H9 (cell line): Measurements from ENCODE around the gene MOBP. TPM values are rescaled to one million over a fixed set of nuclear protein-coding genes. Genes with fewer than 3 reads are reported as not detected.

ENCODE experiments used
- DNase-seq: peaks from one replicate; pipeline ENCODE4 v3.0.0-alpha.2; 2017
- H2AFZ ChIP-seq: one replicate; pipeline ENCODE4 v1.6.1; 2013; ENCODE audit warnings: mild to moderate bottlenecking, low read length, control low read depth, moderate library complexity
- H2AK5ac ChIP-seq: 2 replicates; pipeline ENCODE4 v1.6.1; 2013; ENCODE audit warnings: low read length, control low read depth, mixed read lengths; ENCODE audit not compliant: insufficient read length
- H2BK120ac ChIP-seq: one replicate; pipeline ENCODE4 v1.6.1; 2013; ENCODE audit warnings: low read depth, mild to moderate bottlenecking, low read length, control low read depth, inconsistent platforms; ENCODE audit not compliant: poor library complexity, severe bottlenecking
- H2BK12ac ChIP-seq: 2 replicates; pipeline ENCODE4 v1.6.1; 2013; ENCODE audit warnings: low read length, control low read depth, mixed read lengths, low read depth; ENCODE audit not compliant: insufficient read length
- H2BK15ac ChIP-seq: 2 replicates; pipeline ENCODE4 v1.6.1; 2013; ENCODE audit warnings: low read depth, low read length, control low read depth
- H2BK20ac ChIP-seq: one replicate; pipeline ENCODE4 v1.6.1; 2013; ENCODE audit warnings: low read depth, mild to moderate bottlenecking, low read length, control low read depth, inconsistent platforms; ENCODE audit not compliant: poor library complexity, severe bottlenecking
- H2BK5ac ChIP-seq: 2 replicates; pipeline ENCODE4 v1.6.1; 2013; ENCODE audit warnings: low read length, control low read depth, mixed read lengths; ENCODE audit not compliant: insufficient read length
- H3K14ac ChIP-seq: 2 replicates; pipeline ENCODE4 v1.6.1; 2013; ENCODE audit warnings: low read length, control low read depth; ENCODE audit not compliant: insufficient read depth
- H3K18ac ChIP-seq: 2 replicates; pipeline ENCODE4 v1.6.1; 2013; ENCODE audit warnings: low read depth, mild to moderate bottlenecking, mixed read lengths, low read length, control low read depth; ENCODE audit not compliant: insufficient read length
- H3K23ac ChIP-seq: 2 replicates; pipeline ENCODE4 v1.6.1; 2013; ENCODE audit warnings: low read length, control low read depth, mixed read lengths, low read depth; ENCODE audit not compliant: insufficient read length
- H3K23me2 ChIP-seq: 2 replicates; pipeline ENCODE4 v1.6.1; 2013; ENCODE audit warnings: low read depth, mild to moderate bottlenecking, mixed read lengths, low read length, control low read depth; ENCODE audit not compliant: insufficient read length, poor library complexity, severe bottlenecking
- H3K27ac ChIP-seq: 2 replicates; pipeline ENCODE4 v1.5.1; 2013; ENCODE audit warnings: low read length, control low read depth, mixed read lengths, low read depth; ENCODE audit not compliant: insufficient read length
- H3K27me3 ChIP-seq: 2 replicates; pipeline ENCODE4 v1.6.1; 2013; ENCODE audit warnings: low read length, control low read depth, inconsistent platforms; ENCODE audit not compliant: insufficient read depth
- H3K4ac ChIP-seq: 2 replicates; pipeline ENCODE4 v1.6.1; 2013; ENCODE audit warnings: low read depth, mild to moderate bottlenecking, control low read depth, inconsistent platforms, low read length, moderate library complexity
- H3K4me1 ChIP-seq: 2 replicates; pipeline ENCODE4 v1.6.1; 2013; ENCODE audit warnings: low read length, control low read depth, inconsistent platforms; ENCODE audit not compliant: insufficient read depth
- H3K4me2 ChIP-seq: 2 replicates; pipeline ENCODE4 v1.6.1; 2013; ENCODE audit warnings: low read length, control low read depth, mixed read lengths; ENCODE audit not compliant: insufficient read length, insufficient read depth
- H3K56ac ChIP-seq: 2 replicates; pipeline ENCODE4 v1.6.1; 2013; ENCODE audit warnings: low read depth, mild to moderate bottlenecking, mixed read lengths, low read length, control low read depth; ENCODE audit not compliant: insufficient read length
- H3K79me1 ChIP-seq: 2 replicates; pipeline ENCODE4 v1.6.1; 2013; ENCODE audit warnings: low read depth, mild to moderate bottlenecking, moderate library complexity, low read length, control low read depth, inconsistent platforms; ENCODE audit not compliant: insufficient read depth, poor library complexity, severe bottlenecking
- H3K79me2 ChIP-seq: 2 replicates; pipeline ENCODE4 v1.6.1; 2013; ENCODE audit warnings: low read length, control low read depth, inconsistent platforms; ENCODE audit not compliant: insufficient read depth
- H3K9ac ChIP-seq: 2 replicates; pipeline ENCODE4 v1.6.1; 2013; ENCODE audit warnings: low read length, control low read depth, mixed read lengths; ENCODE audit not compliant: insufficient read length; ENCODE audit errors: extremely low read depth
- H3K9me3 ChIP-seq: one replicate; pipeline ENCODE4 v1.6.1; 2013; ENCODE audit warnings: low read depth, low read length, inconsistent platforms; ENCODE audit not compliant: control insufficient read depth
- H3T11ph ChIP-seq: one replicate; pipeline ENCODE4 v1.6.1; 2013; ENCODE audit warnings: mild to moderate bottlenecking, low read length, control low read depth, inconsistent platforms
- H4K20me1 ChIP-seq: one replicate; pipeline ENCODE4 v1.6.1; 2013; ENCODE audit not compliant: control insufficient read depth, insufficient read length, insufficient read depth
- H4K5ac ChIP-seq: 2 replicates; pipeline ENCODE4 v1.6.1; 2013; ENCODE audit warnings: low read depth, mild to moderate bottlenecking, mixed read lengths, low read length, control low read depth; ENCODE audit not compliant: insufficient read length
- H4K8ac ChIP-seq: replicated peaks from 2 replicates; pipeline ENCODE4 v1.6.1; 2013; ENCODE audit warnings: low read length, control low read depth, mixed read lengths, low read depth; ENCODE audit not compliant: insufficient read length
- H4K91ac ChIP-seq: 2 replicates; pipeline ENCODE4 v1.6.1; 2013; ENCODE audit warnings: low read depth, mild to moderate bottlenecking, moderate library complexity, mixed read lengths, low read length, control low read depth; ENCODE audit not compliant: insufficient read length
- H3K27ac Mint-ChIP-seq, 3 experiments: 2 replicates in 2 of 3; 3 replicates in 1 of 3; pipeline ENCODE4 v1.8.0; 2020 to 2021; ENCODE audit warnings: mixed read lengths in 3 of 3, mild to moderate bottlenecking in 1 of 3, moderate library complexity in 1 of 3
- H3K27me3 Mint-ChIP-seq: 2 replicates; pipeline ENCODE4 v1.8.0; 2021; ENCODE audit warnings: low read depth, mild to moderate bottlenecking, moderate library complexity, mixed read lengths
- H3K36me3 Mint-ChIP-seq, 3 experiments: 2 replicates in 2 of 3; 3 replicates in 1 of 3; pipeline ENCODE4 v1.8.0; 2020 to 2021; ENCODE audit warnings: low read depth in 3 of 3, mixed read lengths in 3 of 3; ENCODE audit not compliant: insufficient read depth in 1 of 3
- H3K4me1 Mint-ChIP-seq, 2 experiments: 2 replicates each; pipeline ENCODE4 v1.8.0; 2020; ENCODE audit warnings: mixed read lengths in 2 of 2
- H3K4me3 Mint-ChIP-seq, 2 experiments: 2 replicates in 1 of 2; 3 replicates in 1 of 2; pipeline ENCODE4 v1.8.0; 2020 to 2021; ENCODE audit warnings: mild to moderate bottlenecking in 2 of 2, mixed read lengths in 2 of 2, moderate library complexity in 1 of 2
- H3K9me3 Mint-ChIP-seq, 2 experiments: 2 replicates in 1 of 2; 3 replicates in 1 of 2; pipeline ENCODE4 v1.8.0; 2020; ENCODE audit warnings: mild to moderate bottlenecking in 2 of 2, mixed read lengths in 2 of 2, moderate library complexity in 1 of 2
- CTCF ChIP-seq: fragments of 200-600 bp; sonication (generic); conservative IDR thresholded peaks from 3 replicates; pipeline ENCODE4 v1.8.0; 2021; ENCODE audit warnings: antibody characterized with exemption, mild to moderate bottlenecking
- WGBS: extraction: QIAGEN DNeasy Blood & Tissue Kit; methylation state at CpG from one replicate; pipeline ENCODE4 v1.1.7; 2013; ENCODE audit warnings: missing lambda C conversion rate, low lambda C conversion rate, mixed read lengths; ENCODE audit not compliant: insufficient read length; ENCODE audit errors: extremely low coverage; 5-methylcytosine and 5-hydroxymethylcytosine counted together
- total RNA-seq: library from RNA; stranded (reverse); gene quantifications from 2 replicates; pipeline ENCODE4 v1.2.1, GENCODE V29; 2021

Gene MOBP
- total RNA-seq, 1 experiment from 2014 or later: not detected

- Mint-ChIP-seq H3K27me3 (peaks cover 6% of the 10 kb centered on the region), H3K27ac (no peak overlapping the region)
Measured at GRCh38 chr3:39432342-39432741, 35.1 kb upstream of the MOBP start.

More at GRCh38 chr3:39432342-39432741, 35.1 kb upstream of the MOBP start:
- no peak overlapping the region for H3K4ac ChIP-seq
- no peak overlapping the region for H2AK5ac ChIP-seq
- Mint-ChIP-seq H3K4me1 (peaks cover 0 to 4% of the 10 kb centered on the region in 2 experiments; a peak in 3 of 4 replicates), H3K4me3 (no peak overlapping the region), H3K36me3 (no peaks in the 10 kb centered on the region), H3K9me3 (no peaks in the 10 kb centered on the region)
- no CpG with 5 or more reads among the region's 5 CpGs for WGBS
- no peak overlapping the region for H3T11ph ChIP-seq
- H3K27me3 ChIP-seq: no peaks in the 10 kb centered on the region
- no peak overlapping the region for H4K5ac ChIP-seq
- TF ChIP-seq CTCF: no peak
- H3K9me3 ChIP-seq: no peaks in the 10 kb centered on the region
- no peak overlapping the region for H3K14ac ChIP-seq
- DNase-seq: no peak
- no peak overlapping the region for H3K4me2 ChIP-seq
- H4K20me1 ChIP-seq: no peaks in the 10 kb centered on the region
- H2BK120ac ChIP-seq: no peak overlapping the region
- H4K91ac ChIP-seq: no peak overlapping the region
- no peak overlapping the region for H3K56ac ChIP-seq
- H4K8ac ChIP-seq: no peak overlapping the region
- no peaks in the 10 kb centered on the region for H3K23me2 ChIP-seq
- no peaks in the 10 kb centered on the region for H3K79me2 ChIP-seq
- no peak overlapping the region for H2BK15ac ChIP-seq
- H3K79me1 ChIP-seq: no peaks in the 10 kb centered on the region
- H2BK20ac ChIP-seq: no peak overlapping the region
- H3K23ac ChIP-seq: no peak overlapping the region
- H2BK5ac ChIP-seq: no peak overlapping the region
- no peak overlapping the region for H3K27ac ChIP-seq
- no peaks in the 10 kb centered on the region for H3K4me1 ChIP-seq
- no peak overlapping the region for H3K18ac ChIP-seq
- H2BK12ac ChIP-seq: no peak overlapping the region
- no peak overlapping the region for H3K9ac ChIP-seq
- no peak overlapping the region for H2AFZ ChIP-seq
